CD4-positive, alpha-beta T cell treated with Interleukin-10 for 1 hour (primary cell): ENCODE measurements around the gene MRPL54.

Experiments used
- DNase-seq: peaks from one replicate; pipeline ENCODE4 v3.0.0-alpha.2; 2020

Gene MRPL54

GRCh38 chr19:3762501-3763459 lies at the start of gene MRPL54:
Gene MRPL54, plus strand, starts transcription at chr19:3762682. Its CDS starts 19 bp downstream, at chr19:3762701.
- peak; percentile 99 for DNase-seq

DNA sequence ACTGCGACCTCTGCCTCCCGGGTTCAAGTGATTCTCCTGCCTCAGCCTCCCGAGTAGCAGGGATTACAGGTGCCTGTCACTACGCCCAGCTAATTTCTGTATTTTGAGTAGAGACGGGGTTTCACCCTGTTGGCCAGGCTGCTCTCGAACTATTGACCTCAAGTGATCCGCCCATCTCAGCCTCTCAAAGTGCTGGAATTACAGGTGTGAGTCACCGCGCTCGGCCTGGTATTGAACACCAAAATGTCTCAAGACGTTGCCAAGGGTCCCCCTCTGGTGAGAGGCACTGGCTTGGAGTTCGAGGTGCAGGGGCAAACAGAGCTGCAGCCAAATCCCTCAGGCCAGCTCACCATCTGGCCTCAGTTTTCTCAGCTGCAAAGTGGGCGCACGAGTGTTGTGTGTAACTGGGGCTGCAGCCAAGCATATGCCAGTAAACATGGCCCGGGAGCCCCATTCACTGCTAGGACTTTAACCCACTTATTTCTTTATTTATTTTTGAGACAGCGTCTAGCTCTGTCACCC lies 46.3 kb upstream of the MRPL54 start:
- no peak for DNase-seq

DNA sequence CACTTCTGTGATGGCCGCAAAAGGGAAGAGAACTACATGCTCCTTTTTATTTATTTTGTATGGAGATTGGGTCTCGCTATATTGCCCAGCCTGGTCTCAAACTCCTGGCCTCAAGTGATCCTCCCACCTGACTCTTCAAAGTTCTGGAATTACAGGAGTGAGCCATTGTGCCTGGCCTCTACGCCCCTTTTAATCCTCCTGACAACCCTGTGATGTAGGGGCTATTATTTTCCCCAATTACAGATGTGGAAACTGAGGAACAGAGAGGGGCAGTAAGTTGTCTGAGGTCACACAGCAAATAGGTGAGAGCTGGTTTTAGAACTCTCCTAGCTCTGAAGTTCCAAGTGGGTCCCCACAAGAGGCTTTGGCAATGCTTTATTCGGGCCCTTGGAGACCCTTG lies 42.6 kb upstream of the MRPL54 start:
- DNase-seq, result no peak

DNA sequence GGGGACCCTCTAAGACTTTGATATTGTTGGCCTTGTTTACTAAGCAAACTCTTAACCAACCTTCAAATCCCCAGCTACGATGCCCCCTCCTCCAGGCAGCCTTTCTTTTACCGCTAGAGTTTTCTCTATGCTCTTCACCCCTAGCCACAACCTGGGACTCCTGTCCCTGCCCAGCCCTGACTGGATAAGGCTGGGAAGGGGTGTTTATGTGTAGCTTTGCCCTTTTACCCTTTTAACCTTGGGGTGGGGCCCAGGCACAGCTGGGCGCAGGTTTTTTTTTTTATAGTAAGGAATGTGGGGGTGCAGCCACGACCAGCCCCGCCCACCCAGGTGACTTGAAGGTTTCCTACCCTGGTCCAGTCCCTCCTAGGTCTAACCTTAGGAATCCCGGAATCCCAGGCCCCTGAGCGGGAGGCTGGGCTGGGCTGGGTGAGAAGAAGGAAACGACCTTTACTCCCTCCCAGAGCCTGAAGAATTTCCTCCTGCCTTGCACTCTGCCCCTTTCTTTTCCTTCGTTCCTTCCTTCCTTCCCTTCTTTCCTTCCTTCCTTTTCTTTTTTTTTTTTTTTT lies 42.0 kb upstream of the MRPL54 start:
- no peak for DNase-seq

DNA sequence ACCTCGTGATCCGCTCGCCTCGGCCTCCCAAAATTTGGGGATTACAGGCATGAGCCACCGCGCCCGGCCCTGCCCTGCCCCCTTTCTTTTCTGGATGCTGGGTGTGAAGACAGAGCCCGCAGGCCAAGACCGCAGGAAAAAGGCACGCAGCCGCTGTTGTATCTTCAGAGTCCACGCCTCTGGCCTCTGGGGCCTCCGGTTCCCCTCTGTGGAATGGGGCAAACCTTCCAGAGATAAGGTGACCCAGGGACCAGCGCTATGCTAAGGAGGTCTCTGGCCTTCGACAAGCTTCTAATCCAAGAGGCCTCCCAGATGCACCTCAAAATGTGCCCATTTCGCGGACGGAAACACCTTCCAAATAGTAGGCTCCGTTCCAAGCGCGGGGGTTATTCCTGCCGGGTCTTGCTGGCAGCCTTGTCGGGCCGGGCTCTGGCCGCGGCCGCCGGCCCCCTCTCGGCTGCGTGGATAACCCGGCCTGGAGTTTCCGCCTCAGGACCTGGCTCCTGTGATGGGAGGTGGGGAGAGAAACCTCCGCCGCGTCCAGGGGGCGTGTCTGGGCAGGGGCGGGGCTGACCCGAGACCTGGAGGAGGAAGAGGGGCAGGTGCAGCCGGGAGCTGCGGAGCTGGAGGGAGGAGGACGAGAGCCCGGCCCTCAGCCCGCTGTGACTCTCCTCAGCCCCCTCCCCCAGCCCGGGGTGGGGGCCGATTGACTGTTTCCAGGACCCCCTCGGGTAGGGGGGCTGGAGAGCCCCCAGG lies 41.2 kb upstream of the MRPL54 start:
- DNase-seq, result peak; percentile 93

DNA sequence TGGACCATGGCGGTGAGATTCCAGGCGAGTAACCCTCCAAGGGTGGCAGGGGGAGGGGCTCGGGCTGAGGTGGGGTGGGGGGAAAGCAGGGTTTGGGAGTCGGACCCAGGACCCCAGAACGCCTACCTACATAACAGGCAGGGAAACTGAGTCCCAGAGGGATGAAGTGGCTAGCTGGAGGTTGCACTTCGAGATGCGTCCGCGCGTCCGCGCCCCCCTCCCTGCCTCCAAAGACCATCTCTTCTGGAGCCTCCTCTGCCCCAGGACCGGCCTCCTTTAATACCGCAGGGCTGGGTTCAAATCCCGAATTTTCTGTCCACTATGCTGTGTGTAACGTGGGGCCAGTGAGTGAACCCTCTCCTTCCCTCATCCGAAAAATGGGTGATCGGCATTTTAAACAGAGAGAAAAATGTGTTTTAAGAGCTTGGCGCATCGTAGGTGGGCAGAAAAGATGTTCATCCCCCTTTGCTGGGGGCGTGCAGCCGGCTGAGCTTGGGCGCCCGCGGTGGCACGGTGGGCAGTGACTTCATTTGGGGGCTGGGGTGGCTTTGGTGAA lies 40.5 kb upstream of the MRPL54 start:
- no peak for DNase-seq

DNA sequence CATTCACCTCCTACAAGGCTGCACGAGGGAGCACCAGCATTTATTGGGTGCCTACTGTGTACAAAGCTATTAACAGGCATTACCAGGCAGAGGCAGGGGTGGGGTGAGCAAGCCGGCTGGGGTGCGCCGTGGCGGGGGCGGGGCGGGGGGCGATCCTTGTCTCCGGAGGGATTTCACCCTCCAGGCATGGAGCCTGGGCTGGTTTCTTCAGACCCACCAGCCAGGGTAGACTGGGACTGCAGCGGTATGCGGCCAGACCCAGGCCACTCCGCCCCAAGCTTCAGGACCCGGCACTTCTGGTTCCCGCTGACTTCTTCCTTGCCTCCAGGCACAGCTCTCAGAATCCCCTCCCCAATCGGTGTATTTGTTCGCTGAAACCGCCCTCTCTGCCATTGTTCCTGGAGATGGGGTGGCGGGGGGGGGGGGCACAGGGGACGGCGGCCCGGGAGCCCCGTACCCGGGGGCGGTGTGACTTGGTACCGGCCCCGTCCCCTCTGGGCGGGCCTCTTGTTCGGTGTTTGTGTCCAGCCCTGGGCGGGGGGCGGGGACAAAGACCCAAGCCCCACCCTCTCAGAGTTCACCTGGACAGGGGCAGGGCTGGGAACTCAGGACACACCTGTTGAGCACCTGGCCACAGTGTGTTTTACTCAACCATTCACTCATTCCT lies 39.9 kb upstream of the MRPL54 start:
- no peak for DNase-seq

DNA sequence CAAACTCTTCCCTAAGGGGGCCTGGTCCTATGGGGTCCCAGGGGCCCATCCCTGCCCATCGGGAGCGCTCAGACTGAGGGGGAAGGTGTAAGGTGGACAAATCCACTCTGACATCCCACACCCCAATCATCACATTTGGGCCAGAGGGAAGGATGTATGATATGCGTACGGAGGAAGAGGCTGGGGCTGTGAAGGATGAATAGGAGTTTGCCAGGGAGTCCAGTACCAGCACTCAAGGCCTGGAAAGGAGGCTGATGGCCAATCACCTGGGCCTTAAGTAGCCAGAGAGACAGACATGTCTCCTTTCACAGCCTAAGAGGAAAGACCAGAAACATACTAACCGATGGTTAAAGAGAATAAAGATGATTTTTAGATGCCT lies 39.4 kb upstream of the MRPL54 start:
- no peak for DNase-seq

GRCh38 chr19:3723883-3724282 lies 38.6 kb upstream of the MRPL54 start:
- DNase-seq, result no peak

DNA sequence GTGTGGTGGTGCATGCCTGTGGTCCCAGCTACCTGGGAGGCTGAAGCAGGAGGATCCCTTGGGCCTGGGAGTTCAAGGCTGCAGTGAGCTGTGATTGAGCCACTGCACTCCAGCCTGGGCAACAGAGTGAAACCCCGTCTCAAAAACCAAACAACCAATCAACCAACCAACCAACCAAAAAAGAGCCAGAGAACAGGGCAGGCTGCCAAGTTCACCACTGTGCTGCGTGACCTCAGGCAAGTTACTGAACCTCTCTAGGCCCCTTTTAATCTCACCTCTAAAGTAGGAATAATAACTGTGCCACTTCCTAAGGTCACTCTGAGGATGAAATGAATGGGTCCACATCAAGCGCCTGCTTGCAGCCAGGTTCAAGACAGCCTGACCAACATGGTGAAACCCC lies 37.4 kb upstream of the MRPL54 start:
- DNase-seq, result no peak

GRCh38 chr19:3725640-3726310 lies 36.7 kb upstream of the MRPL54 start:
- DNase-seq, result no peak

GRCh38 chr19:3730457-3730958 lies 32.0 kb upstream of the MRPL54 start:
- DNase-seq, result no peak

GRCh38 chr19:3732108-3732507 lies 30.4 kb upstream of the MRPL54 start:
- DNase-seq, result no peak

- DNase-seq, result no peak
Observed at GRCh38 chr19:3733549-3734309, 28.8 kb upstream of the MRPL54 start.

- no peak for DNase-seq
Observed at GRCh38 chr19:3734310-3734600, 28.2 kb upstream of the MRPL54 start.

- DNase-seq, result no peak
Observed at GRCh38 chr19:3736106-3736724, 26.3 kb upstream of the MRPL54 start.

GRCh38 chr19:3737487-3738205 lies 24.8 kb upstream of the MRPL54 start:
- DNase-seq, result no peak

DNA sequence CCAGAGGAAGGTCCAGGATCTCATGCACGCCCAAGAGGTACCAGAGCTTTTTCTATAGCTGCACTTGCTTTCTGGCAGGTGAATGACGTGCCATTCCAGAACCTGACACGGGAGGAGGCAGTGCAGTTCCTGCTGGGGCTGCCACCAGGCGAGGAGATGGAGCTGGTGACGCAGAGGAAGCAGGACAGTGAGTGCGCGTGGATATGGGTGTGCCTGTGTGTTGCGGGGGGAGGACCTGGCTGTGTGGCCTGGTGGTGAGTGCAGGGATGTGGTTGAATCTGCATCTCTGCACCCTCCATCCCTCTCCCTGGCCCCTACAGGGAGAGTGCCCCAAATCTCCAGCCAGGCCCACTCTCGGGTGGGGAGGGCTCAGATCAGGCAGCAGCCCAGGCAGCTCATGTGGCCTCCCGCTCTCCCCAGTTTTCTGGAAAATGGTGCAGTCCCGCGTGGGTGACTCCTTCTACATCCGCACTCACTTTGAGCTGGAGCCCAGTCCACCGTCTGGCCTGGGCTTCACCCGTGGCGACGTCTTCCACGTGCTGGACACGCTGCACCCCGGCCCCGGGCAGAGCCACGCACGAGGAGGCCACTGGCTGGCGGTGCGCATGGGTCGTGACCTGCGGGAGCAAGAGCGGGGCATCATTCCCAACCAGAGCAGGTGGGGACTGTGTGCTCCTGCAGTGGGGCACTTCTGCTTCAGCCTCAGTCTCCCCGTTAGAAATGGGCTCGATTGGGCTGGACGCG lies 23.8 kb upstream of the MRPL54 start:
- no peak for DNase-seq

- no peak for DNase-seq
Observed at GRCh38 chr19:3740431-3740830, 22.1 kb upstream of the MRPL54 start.
